ENCODE data around the gene PIAS4. TPM values are rescaled to one million over a fixed set of nuclear protein-coding genes. Genes with fewer than 3 reads are reported as not detected.

PIAS4 gene
- total and polyA plus RNA-seq, 10 of the 15 experiments (the other 5 are each of a cell fraction or from before 2014, with no cell fraction given) = 0.13 to 25.1 (median 11.3) TPM

GRCh38 chr19:3986260-3987041 is 21.1 kb upstream of the PIAS4 start (continued):
- no peak for TF ChIP-seq PRDM15 (CRISPR knock-in tag; IDR thresholded peaks at IDR 0.05)
- peak; percentile 59; the same call in 1 of the 2 replicates for TF ChIP-seq SMARCA5 (IDR thresholded peaks at IDR 0.05)
- TF ChIP-seq ETV6 (conservative IDR thresholded peaks at IDR 0.05 in 1 of 2, IDR thresholded peaks at IDR 0.05 in 1 of 2; ENCODE audit: borderline replicate concordance in 1 of 2, low read depth in 1 of 2) = no peak
- no peak for TF ChIP-seq ZBTB11 (CRISPR knock-in tag; IDR thresholded peaks at IDR 0.05)
- no peak for TF ChIP-seq CHD4 (IDR thresholded peaks at IDR 0.05)
- TF ChIP-seq USF2 (IDR thresholded peaks at IDR 0.05; ENCODE audit: borderline replicate concordance, low read depth, low read length) = no peak
- TF ChIP-seq CBX3 (IDR thresholded peaks at IDR 0.05; ENCODE audit: borderline replicate concordance, low read depth) = no peak
- no peak for TF ChIP-seq NR2C1 (IDR thresholded peaks at IDR 0.05)
- no peak; the same call in 1 of the 2 replicates for TF ChIP-seq MLLT1 (IDR thresholded peaks at IDR 0.05)
- TF ChIP-seq IRF4 (IDR thresholded peaks at IDR 0.05; ENCODE audit: low read depth, low read length) = no peak
- no peak for TF ChIP-seq NFXL1 (IDR thresholded peaks at IDR 0.05; ENCODE audit: borderline replicate concordance)
- TF ChIP-seq NR2C2 (IDR thresholded peaks at IDR 0.05; ENCODE audit: borderline replicate concordance, control insufficient read depth, insufficient read length, low read depth) = no peak
- no peak for TF ChIP-seq BCLAF1 (IDR thresholded peaks at IDR 0.05)
- TF ChIP-seq PML (IDR thresholded peaks at IDR 0.05; ENCODE audit: low read length) = no peak
- TF ChIP-seq BHLHE40 (IDR thresholded peaks at IDR 0.05; ENCODE audit: borderline replicate concordance in 1 of 2, low read depth in 2 of 2, low read length in 1 of 2) = no peak
- no peak for TF ChIP-seq POLR2AphosphoS2 (IDR thresholded peaks at IDR 0.05; ENCODE audit: low read depth, low read length)
